Ishikawa (cell line): ENCODE results near the gene MYPN.

Experiments
- CEBPB ChIP-seq: IDR thresholded peaks from 2 replicates; pipeline ENCODE4 v1.6.1; 2012
- CREB1 ChIP-seq: IDR thresholded peaks from 2 replicates; pipeline ENCODE4 v1.6.1; 2012; ENCODE audit warnings: low read depth
- EGR1 ChIP-seq: IDR thresholded peaks from 2 replicates; pipeline ENCODE4 v1.6.1; 2012
- EP300 ChIP-seq: IDR thresholded peaks from 2 replicates; pipeline ENCODE4 v1.6.1; 2012; ENCODE audit warnings: borderline replicate concordance
- FOXM1 ChIP-seq: IDR thresholded peaks from 2 replicates; pipeline ENCODE4 v1.6.1; 2012; ENCODE audit warnings: low read depth, borderline replicate concordance
- MAX ChIP-seq: IDR thresholded peaks from 2 replicates; pipeline ENCODE4 v1.6.1; 2012
- NFIC ChIP-seq: IDR thresholded peaks from 2 replicates; pipeline ENCODE4 v1.6.1; 2012
- RAD21 ChIP-seq: IDR thresholded peaks from 2 replicates; pipeline ENCODE4 v1.6.1; 2012; ENCODE audit warnings: low read depth
- TAF1 ChIP-seq: IDR thresholded peaks from 2 replicates; pipeline ENCODE4 v1.6.1; 2012; ENCODE audit warnings: low read depth, mild to moderate bottlenecking
- TCF12 ChIP-seq: IDR thresholded peaks from 2 replicates; pipeline ENCODE4 v1.6.1; 2012; ENCODE audit warnings: low read depth
- TEAD4 ChIP-seq: IDR thresholded peaks from 2 replicates; pipeline ENCODE4 v1.6.1; 2012
- YY1 ChIP-seq: IDR thresholded peaks from 2 replicates; pipeline ENCODE4 v1.6.1; 2012; ENCODE audit warnings: low read depth
- ZBTB7A ChIP-seq: IDR thresholded peaks from 2 replicates; pipeline ENCODE4 v1.6.1; 2012; ENCODE audit warnings: low read depth
- TF ChIP-seq, protein P1 (sequence below): IDR thresholded peaks from 2 replicates; pipeline ENCODE4 v1.6.1; 2012; ENCODE audit warnings: low read depth, mild to moderate bottlenecking
- TF ChIP-seq, protein P2 (sequence below): IDR thresholded peaks from 2 replicates; pipeline ENCODE4 v1.6.1; 2012

The MYPN gene

DNA sequence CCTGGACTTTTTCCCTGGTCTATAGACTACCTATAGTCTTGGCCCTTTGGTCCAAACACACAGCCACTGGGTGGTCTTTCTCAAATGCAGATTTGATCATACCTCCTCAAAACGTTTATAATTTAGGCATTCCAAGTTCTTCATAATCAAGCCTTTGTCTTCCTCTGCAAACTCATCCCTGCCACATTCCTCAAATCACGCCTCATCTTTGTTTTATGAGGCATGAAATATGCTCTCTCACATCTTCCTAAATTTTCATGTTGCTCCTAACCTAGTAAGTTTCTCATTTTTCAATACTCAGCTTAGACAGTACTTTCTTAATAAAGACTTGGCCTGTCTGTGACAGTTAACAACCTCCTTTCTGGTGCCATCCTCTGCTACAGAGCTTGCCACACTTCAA lies 23.3 kb upstream of the MYPN start:
- TF ChIP-seq CREB1 = no peak
- TF ChIP-seq, protein P1, sequence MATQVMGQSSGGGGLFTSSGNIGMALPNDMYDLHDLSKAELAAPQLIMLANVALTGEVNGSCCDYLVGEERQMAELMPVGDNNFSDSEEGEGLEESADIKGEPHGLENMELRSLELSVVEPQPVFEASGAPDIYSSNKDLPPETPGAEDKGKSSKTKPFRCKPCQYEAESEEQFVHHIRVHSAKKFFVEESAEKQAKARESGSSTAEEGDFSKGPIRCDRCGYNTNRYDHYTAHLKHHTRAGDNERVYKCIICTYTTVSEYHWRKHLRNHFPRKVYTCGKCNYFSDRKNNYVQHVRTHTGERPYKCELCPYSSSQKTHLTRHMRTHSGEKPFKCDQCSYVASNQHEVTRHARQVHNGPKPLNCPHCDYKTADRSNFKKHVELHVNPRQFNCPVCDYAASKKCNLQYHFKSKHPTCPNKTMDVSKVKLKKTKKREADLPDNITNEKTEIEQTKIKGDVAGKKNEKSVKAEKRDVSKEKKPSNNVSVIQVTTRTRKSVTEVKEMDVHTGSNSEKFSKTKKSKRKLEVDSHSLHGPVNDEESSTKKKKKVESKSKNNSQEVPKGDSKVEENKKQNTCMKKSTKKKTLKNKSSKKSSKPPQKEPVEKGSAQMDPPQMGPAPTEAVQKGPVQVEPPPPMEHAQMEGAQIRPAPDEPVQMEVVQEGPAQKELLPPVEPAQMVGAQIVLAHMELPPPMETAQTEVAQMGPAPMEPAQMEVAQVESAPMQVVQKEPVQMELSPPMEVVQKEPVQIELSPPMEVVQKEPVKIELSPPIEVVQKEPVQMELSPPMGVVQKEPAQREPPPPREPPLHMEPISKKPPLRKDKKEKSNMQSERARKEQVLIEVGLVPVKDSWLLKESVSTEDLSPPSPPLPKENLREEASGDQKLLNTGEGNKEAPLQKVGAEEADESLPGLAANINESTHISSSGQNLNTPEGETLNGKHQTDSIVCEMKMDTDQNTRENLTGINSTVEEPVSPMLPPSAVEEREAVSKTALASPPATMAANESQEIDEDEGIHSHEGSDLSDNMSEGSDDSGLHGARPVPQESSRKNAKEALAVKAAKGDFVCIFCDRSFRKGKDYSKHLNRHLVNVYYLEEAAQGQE = no peak
- TF ChIP-seq EGR1 = no peak
- TF ChIP-seq RAD21 = no peak
- TF ChIP-seq, protein P2, sequence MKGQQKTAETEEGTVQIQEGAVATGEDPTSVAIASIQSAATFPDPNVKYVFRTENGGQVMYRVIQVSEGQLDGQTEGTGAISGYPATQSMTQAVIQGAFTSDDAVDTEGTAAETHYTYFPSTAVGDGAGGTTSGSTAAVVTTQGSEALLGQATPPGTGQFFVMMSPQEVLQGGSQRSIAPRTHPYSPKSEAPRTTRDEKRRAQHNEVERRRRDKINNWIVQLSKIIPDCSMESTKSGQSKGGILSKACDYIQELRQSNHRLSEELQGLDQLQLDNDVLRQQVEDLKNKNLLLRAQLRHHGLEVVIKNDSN = no peak
- no peak for TF ChIP-seq CEBPB
- TF ChIP-seq TEAD4 = no peak
- no peak for TF ChIP-seq ZBTB7A
- no peak for TF ChIP-seq TCF12
- no peak for TF ChIP-seq YY1

DNA sequence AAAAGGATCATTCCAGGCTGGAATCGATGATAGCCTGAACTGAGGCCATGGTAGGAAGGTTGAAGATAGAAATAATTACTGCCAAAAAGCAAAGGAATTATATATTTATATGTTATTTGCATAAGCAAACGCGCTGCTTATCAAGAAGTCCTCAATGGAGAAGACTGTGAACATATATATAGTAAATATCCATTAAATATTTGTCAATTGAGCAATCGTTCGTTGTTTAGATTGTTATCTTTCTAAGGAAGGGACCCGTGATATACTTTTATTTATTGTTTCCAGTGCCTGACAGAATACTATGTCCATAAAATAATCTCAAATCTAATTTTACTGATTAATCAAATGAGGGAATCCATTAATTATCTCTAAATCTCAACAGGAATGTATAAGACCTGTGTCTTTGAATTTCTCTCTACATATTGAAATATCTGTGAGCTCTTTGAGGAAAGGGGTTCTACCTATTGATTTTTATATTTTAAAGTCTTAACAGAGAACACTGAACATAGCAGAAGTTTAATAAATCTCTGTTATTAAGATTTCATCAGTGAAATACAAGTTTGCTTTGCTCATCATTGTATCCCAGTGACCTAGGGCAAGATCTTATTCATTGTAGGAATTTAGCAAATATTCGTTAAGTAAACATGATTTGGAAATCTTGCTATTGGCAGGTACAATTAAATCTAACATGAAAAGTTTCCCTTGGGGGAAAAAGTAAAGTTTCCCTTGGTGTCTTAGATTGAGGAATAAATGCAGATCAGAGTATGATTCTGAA lies 22.2 kb upstream of the MYPN start:
- TF ChIP-seq NFIC (no peak), EP300 (no peak), TAF1 (no peak), EGR1 (no peak), ZBTB7A (no peak), CREB1 (no peak), TCF12 (no peak), RAD21 (no peak), YY1 (no peak), TEAD4 (no peak), FOXM1 (no peak), CEBPB (no peak)
- TF ChIP-seq, protein P2 = no peak

DNA sequence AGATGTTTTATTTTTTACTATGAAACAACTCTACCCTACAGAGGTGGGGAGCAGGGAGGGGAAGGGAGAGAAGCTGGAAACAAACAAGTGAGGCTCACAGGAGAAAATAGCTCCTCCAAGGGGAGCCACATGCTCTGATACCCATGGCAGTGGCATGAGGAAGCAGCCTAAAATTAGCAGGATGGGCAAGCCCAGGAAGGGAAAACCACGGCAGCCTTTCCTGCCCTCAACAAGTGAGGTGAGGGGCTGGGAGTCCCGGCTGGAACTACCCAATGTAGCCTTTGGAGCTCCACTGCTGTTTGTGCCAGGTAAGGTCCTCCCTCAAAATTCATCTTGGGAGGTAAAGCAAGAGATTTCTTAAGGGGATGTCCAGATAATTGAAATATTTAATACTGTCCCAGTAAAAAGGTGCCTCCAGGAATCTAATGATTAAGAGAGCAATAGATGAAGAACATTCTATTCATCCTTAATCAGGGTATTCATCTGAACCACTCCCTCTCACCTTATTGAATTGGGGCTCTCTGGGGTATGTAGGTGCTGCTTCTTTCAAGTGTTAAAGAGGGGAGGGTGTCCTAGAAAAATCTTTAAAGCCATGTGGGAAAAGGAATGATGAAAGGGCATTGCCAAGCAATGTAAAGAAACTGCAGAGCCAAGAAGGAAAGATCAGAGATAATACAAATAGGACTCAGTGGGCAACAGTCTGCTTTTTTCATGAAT lies 21.4 kb upstream of the MYPN start:
- TF ChIP-seq TEAD4 (no peak), CEBPB (no peak), TAF1 (no peak), EGR1 (no peak), FOXM1 (no peak), YY1 (no peak), MAX (no peak), NFIC (no peak), RAD21 (no peak), EP300 (no peak), ZBTB7A (no peak)
- TF ChIP-seq, protein P2 = no peak

- TF ChIP-seq TCF12 (no peak), ZBTB7A (no peak), CEBPB (no peak), TEAD4 (no peak), EGR1 (no peak), CREB1 (no peak), TAF1 (no peak), RAD21 (no peak), YY1 (no peak), NFIC (no peak), MAX (no peak)
- TF ChIP-seq, protein P1 = no peak
- TF ChIP-seq, protein P2 = no peak
Observed at GRCh38 chr10:68088740-68089139, 20.5 kb upstream of the MYPN start.
